KG1 (cell line): ENCODE results near the gene PRR12.
A peak's percentile ranks its signal among the peaks of the same experiment; 100 is the strongest.

ENCODE experiments used
- DNase-seq: peaks from one replicate; lab custom pipeline; 2025; lab: John Stamatoyannopoulos, UW

PRR12 gene, protein sequence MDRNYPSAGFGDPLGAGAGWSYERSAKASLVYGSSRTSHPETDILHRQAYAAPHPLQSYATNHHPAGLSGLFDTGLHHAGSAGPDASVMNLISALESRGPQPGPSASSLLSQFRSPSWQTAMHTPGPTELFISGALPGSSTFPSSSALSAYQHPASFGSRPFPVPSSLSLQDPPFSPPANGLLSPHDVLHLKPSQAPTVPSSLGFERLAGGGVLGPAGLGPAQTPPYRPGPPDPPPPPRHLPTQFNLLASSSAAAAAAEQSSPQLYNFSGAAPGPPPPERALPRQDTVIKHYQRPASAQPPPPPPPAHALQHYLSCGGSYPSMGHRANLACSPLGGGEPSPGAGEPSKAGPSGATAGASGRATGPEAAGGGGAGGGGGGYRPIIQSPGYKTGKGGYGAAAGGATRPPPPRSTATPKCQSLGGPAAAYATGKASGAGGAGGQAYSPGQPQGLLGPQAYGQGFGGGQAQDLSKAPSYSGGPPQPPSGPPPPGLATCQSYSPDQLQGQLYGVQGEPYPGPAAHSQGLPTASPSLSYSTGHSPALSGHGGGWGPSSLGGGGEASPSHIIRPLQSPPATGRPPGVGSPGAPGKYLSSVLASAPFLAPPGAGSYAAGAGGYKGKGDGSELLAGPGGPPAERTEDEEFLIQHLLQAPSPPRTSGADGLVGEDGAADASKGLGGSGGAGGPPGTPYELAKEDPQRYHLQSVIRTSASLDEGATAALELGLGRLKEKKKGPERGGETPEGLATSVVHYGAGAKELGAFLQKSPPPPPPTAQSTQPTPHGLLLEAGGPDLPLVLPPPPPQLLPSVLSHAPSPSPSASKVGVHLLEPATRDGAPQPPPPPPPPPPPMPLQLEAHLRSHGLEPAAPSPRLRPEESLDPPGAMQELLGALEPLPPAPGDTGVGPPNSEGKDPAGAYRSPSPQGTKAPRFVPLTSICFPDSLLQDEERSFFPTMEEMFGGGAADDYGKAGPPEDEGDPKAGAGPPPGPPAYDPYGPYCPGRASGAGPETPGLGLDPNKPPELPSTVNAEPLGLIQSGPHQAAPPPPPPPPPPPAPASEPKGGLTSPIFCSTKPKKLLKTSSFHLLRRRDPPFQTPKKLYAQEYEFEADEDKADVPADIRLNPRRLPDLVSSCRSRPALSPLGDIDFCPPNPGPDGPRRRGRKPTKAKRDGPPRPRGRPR (N-terminal part only)

DNA sequence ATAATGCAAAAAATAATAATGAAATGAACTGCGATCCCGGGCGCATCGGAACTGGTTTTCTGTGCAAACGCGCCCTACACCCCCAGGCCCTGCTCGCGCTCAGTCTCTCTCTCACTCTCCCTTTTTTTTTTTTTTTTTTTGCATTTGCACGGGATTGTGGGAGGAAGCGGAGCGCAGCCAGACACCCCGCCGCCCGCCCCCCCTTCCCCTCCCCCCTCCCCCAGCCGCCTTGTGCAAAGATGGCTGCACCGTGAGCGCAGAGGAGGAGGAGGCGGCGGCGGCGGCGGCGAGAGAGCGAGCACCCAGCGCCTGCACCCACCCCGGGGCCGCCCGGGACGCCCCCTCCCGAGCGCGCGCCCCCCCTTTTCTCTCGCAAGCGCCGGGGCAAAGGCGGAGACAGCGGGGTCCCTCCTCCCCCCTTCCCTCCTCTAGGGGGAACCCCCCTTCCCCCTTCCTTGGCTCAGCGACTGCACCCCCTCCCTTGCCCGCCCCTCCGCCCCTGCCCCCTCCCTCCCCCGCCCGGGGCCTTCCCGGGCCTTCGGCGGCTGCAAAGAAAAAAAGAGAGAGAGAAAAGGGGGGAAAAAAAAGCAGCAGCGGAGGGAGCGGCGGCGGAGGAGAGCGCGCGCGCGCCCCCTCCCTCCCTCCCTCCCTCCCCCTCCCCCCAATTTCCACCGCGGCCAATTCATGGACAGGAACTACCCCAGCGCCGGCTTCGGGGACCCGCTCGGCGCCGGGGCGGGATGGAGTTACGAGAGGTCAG, at the start of gene PRR12:
PRR12 (plus strand) TSS at position 212 of the 760 bp plus-strand sequence; CDS start at position 685, 473 bp downstream.
- DNase-seq = peak; percentile 57

DNA sequence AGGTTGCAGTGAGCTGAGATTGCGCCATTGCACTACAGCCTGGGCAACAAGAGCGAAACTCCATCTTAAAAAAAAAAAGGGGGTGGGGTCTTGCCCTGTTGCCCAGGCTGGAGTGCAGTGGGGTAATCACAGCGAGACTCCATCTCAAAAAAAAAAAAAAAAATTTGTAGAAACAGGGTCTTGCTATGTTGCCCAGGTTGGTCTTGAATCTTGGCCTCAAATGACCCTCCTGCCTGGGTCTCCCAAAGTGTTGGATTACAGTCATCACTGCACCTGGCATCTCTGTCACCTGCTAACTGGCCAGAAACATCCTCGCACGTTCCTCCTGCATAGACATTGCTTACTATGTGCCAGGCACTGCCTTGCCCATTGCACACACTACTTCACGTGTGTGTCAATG, 49.1 kb upstream of the PRR12 start:
- no peak for DNase-seq

DNA sequence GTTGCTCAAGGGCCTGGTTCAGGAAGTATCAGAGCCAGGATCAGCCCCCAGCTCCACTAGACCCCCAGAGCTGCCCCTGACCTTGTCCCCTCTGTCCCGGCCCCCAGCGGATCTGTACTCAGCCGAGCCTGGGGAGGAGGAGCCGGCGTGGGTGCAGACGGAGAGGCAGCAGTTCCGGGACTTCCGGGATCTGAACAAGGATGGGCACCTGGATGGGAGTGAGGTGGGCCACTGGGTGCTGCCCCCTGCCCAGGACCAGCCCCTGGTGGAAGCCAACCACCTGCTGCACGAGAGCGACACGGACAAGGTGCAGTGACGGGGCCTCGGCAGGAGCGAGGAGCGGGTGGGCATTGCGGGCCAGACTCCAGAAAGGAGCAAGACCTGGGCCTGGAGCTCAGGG, 48.5 kb upstream of the PRR12 start:
- no peak for DNase-seq

DNA sequence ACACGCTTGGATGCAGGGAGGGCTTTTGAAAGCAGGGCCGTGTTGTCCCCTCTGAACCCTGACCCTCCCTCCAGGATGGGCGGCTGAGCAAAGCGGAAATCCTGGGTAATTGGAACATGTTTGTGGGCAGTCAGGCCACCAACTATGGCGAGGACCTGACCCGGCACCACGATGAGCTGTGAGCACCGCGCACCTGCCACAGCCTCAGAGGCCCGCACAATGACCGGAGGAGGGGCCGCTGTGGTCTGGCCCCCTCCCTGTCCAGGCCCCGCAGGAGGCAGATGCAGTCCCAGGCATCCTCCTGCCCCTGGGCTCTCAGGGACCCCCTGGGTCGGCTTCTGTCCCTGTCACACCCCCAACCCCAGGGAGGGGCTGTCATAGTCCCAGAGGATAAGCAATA, 48.0 kb upstream of the PRR12 start:
- no peak for DNase-seq

DNA sequence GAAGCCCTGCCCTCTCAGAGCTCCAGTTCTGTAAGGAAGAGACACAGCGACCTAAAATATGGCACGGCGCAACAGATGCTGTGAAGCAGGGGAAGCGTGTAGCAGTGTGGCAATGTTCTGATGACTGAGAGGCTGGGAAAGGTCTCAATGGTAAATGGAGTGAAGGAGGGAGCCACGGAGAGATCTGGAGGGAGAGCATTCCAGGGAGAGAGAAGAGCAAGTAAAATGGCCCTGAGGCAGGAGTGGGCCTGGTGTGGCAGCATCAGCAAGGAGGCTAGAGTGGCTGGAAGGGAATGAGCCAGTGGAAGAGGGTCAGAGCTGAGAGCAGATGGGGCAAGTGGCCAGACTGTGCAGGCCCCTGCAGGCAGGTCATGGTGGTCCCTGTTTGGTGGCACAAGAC, 46.8 kb upstream of the PRR12 start:
- no peak for DNase-seq

DNA sequence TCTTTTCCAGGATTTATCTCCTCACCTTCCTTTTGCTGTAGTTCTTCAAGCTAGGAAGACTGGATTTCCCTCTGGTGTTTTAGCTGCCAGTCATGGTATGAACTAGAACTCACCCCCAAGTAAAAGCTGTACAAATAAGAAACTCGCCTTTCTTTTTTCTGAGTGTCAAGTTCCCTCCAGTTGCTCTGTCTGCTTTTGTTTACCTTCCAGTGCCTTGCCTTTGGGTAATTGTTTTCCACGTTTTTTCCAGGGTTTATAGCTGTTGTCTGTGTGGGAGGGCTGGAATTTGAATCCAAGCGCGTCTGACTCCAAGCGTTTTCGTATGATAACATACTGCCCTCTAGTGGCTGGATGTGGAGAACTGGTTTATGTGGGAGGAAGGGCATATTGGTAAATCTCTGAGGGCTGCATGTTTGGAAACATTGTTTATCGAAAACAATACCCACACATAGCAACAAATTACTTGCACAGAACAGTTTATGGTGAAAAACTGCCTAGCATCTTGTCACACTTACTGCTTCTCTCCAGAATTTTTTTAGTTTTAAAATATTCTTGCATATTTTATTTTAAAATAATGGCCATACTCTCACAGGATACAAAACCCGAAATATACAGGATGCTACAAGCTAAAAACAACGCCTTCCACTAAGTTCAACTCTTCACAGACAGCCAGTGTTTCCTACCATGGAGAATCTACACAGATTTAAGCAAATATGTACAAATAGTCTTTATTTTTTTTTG, 44.0 kb upstream of the PRR12 start:
- peak; percentile 73 for DNase-seq

DNA sequence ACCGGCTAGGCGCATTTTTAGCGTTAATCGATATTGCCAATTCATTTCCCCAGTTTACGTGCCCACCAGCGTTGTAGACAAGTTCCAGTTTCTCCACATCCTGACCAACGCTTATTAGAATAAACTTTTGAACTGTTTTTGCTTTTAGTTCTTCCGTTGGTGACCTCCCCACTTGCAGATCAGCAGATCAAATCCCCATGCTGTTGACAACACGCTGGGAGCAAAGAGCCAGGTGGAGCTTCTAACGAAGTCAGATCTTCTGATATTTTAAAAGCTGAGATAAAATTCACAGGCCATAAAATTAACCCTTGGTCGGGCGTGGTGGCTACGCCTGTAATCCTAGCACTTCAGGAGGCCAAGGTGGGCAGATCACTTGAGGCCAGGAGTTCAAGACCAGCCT, 41.9 kb upstream of the PRR12 start:
- no peak for DNase-seq

DNA sequence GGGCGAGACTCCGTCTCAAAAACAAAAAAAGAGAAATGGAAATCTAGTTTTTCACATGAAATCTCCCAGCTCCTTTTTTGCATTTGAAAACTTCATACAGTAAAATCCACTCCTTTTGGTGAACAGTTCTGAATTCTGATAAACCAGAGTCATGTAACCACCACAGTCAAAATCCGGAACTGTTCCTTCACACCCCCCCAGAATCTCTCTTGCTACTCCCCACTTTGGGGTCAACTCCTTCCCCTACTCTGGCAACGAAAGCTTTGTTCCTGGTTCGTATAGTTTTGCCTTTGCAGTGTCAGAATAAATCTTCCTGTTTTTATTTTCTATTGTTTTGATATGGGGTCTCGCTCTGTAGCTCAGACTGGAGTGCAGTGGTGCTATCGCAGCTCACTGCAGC, 39.5 kb upstream of the PRR12 start:
- DNase-seq = no peak

DNA sequence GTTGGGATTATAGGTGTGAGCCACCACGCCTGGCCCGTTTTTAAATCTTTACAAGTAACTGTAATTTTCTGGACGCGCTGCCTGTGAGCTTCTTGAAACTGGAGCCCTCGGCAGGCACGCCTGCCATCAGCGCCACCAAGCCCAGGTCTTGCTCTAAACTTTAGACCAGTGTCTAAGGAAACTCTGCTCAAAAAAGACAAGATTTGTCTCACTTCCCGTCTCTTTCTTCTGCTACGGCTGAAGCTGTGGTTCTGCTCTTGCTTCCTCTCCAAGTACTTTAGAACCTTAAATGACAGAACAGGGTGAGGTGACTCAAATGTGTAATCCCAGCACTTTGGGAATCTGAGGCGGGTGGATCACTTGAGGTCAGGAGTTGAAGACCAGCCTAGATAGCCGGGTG, 38.2 kb upstream of the PRR12 start:
- DNase-seq = no peak

DNA sequence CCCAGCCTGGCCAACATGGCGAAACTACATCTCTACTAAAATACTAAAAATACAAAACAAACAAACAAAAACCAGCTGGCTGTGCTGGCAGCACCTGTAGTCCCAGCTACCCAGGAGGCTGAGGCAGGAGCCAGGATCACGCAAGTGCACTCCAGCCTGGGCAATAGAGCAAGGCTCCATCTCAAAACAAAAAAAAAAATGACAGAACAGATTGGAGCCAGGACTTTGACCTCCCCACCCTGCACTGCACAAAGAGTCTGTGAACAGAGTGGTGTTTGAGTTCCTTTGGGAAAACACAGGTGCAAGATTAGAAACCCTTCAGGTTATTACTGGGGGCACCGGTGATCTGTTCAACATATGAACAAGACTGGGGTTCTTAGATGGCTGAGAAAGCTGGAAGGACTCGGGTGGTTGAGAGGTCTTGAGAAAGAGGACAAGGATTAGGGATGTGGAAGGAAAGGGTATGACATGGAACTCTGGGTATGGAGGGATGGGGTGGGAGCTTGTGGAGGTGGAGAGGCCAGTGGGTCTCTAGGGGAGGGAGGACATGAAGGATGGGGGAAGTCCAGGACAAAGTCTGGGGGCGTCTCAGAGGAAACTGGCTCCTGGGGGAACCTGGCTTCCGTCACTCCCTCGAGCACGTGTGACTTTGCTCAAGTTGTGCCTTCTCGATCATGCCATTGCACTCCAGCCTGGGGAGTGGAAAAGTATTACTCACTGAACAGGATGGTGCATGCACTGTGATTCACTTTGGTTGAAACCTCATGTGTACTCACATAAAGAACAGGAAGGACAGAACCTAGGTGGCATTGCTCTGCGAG, 37.3 kb upstream of the PRR12 start:
- DNase-seq = no peak

DNA sequence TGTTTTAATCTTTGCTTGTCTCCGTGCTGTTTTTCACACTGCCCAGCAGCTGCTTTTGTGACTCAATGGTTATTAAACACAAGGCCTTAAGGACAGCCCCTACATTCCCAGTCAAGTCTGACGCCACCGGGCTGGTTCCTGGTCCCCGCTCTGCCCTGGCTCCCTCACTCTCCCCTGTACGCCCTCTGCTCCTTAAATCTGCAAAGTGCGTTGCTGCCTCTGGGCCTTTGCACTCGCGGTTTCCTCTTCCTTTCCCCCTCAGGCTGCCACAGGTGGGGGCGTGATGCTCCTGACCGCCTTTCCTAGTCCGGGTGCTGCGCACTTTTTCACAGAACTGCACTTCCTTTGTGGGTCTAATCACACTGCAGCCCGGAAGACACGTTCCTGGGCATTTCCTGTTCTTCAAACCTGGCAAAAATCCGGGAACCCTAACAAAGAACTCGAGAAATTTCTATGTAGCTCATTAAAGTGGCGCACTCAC, 36.2 kb upstream of the PRR12 start:
- no peak for DNase-seq

DNA sequence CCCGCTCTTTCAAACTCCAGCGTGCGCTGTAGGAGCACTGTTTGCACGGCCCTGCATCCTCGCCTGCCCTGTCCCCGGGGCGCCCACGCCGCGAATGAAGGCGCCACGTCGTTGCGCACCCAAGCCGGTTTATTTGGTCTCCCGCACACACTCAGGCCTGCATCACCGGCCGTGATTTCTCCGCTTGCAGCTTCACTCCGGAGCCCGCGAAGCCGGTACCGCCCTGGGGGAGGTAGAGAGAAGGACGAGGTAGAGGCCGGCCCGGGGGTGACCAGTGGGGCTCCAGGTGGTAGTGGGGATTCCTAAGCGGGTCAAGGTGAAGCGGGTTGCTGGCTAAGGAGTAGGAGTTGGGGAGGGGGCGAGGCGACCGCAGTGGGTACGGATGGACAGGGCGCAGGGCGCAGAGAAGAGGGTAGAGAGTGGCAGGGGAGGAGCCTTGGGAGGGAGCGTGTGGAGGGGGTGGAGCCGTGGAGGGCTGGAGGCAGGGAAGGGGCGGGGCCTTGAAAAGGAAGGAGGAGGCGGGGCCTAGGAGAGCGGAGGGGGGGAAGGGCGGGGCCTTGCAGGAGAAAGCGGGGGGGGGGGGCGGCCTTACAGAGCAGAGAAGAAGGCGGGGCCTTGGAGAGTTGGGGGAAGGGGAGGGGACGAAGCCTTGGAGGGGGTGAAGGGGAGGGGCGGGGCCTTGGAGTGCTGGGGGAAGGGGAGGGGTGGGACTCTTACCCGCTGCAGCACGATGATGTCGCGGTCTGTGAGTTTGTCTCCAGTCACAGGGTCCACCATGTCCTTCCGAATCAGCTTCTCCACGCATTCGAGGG, 35.2 kb upstream of the PRR12 start:
- DNase-seq = no peak

DNA sequence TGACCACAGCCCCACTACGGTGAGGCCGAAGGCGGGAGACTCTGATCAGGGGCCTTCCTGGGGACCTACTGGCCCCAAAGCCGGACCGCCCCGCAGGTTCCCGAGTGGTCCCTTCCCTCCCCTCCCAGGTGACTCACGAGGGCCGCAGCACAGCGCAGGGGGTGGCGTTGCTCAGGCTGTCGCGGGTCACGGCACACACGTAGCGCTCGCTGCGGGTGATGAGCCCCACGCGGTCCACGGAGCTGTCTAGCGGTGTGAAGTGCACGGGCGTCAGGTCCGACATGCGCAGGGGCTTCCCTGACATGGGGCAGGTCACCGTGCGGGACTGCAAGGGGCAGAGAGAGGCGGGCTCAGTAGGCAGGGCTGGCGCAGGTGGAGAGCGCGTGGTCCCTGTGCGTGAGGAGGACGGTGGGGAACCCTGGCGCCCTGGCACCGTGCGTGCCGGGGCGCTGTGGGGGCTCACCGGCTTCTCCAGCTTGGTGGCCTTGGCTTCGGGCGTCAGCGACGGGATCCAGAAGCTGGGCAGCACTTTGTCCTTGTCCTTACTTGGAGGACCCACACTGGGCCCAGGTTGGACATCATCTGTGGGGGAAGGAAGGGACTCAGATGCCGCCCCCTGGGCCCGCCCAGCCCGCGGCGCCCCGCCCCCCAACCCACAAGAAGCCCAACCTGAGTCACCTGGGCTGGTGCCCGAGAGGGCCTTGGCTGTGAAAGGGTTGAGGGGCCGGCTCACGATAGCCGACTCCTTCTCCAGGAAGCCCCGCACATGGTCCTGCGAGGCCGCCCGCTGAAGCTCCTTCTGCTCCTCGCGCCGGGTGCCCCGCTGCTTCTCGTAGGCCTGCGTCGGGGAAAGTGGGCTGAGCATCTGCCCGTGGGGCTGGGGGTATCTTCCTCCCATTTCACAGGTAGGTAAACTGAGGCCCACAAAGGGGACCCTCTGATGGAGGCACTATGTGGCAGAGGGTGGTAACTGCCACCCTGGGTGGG, 34.3 kb upstream of the PRR12 start:
- no peak for DNase-seq

DNA sequence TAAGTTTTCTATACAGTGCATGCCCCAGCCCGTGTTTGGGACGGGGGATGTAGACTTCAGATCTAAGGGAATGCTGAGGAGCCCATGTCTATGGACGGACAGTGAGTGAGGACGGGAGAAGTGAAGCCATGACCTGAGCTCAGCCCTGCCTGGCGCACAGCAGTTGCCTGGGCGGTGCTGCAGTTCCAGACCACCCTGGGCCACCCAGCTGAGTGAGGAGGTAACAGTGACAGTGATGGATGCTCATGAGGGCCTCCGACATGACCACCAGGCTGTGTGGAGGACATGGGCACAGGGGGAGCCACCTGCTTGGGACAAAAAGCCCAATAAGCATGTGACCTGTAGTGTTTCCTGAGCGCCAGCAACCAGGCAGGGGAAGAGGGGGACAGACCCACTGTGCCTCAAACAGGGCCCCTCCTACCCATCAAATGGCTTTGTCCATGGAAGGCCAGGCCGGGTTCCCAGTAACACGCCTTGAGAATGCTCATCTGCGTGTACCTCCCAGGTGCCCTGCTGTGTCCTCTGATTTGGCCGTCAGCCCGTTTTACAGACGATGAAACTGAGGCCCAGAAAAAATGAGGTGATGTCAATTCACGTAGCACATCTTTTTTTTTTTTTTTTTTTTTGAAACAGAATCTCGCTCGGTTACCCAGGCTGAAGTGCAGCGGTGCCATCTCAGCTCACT, 33.2 kb upstream of the PRR12 start:
- no peak for DNase-seq

DNA sequence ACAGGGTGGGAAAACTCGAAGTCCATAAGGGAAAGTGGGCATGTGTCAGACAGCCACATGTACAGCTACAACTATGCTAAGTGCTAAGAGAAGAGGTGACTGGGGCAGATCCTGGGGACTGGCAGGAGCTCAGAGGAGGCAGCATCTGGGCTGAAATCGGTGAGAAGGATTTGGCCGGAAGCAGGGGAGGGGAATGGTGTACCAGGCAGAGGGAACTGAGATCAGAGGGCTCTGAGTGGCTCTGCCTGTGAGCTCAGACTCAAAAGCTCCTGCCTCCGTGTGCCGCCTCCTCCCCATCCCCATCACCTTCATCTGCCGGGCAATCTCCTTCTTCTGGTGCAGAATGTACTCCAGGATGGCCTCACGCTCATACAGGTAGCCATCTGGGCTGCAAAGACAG, 32.4 kb upstream of the PRR12 start:
- no peak for DNase-seq

DNA sequence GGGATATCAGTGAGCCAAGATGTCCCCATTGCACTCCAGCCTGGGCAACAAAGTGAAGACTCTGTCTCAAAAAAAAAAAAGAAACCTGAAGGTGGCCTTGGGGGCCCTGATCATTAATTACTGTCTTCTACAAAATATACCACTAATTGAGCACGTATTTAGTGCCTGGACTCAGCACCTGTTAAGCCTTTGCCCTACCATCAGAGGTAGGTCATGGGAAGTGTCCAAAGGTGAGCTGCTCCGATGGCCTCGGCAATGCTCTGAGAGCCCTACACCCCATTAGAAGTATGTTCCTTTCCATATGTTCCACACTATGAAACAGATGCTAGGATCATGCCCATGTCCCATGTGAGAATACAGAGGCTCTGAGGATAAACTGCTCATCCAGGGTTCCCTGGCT, 31.5 kb upstream of the PRR12 start:
- DNase-seq = no peak

DNA sequence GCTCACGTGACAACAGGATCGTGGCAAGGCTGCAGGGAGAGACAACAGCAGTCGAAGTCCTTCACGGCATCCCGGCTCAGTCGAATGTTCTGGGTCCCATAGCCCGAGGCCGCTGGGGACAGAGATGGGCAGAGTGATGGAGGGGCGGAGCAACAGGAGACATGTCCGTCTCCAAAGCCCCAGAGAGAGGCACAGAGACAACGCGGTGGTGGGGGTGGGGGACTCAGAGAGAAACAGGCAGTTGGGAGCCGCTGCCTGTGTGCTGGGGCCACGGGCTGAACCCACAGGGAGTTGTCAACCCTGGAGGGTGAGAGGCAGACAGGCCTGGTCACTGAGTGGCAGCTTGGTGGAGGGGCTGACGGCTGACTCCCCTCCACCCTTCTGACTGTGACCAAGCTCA, 31.1 kb upstream of the PRR12 start:
- no peak for DNase-seq
